IPS-18c (cell line): ENCODE data around the gene SUN1.
"Not testable (repeated sequence)": the region's sequence is repeated elsewhere in the genome, so short reads cannot be mapped to it uniquely, and the experiment has no call there.

ENCODE experiments used
- H3K4me3 ChIP-seq: 2 replicates; pipeline ENCODE4 v1.7.0; 2013; ENCODE audit warnings: low read depth, mild to moderate bottlenecking, low read length, moderate library complexity; ENCODE audit not compliant: insufficient read depth
- H3K9me3 ChIP-seq: one replicate; pipeline ENCODE4 v1.6.1; 2013; ENCODE audit warnings: mild to moderate bottlenecking, low read length, moderate library complexity; ENCODE audit not compliant: control insufficient read depth, insufficient read depth

Gene SUN1

GRCh38 chr7:862157-862556 lies 29.9 kb downstream of the SUN1 start:
- H3K4me3 ChIP-seq: no peak overlapping the region

GRCh38 chr7:863106-863505 lies 30.8 kb downstream of the SUN1 start:
- no peak overlapping the region for H3K4me3 ChIP-seq

More at GRCh38 chr7:862157-862556, 29.9 kb downstream of the SUN1 start:
- no peaks in the 10 kb centered on the region for H3K9me3 ChIP-seq

GRCh38 chr7:865921-866320 lies 33.6 kb downstream of the SUN1 start:
- H3K9me3 ChIP-seq: no peaks in the 10 kb centered on the region
- no peak overlapping the region for H3K4me3 ChIP-seq

More at GRCh38 chr7:863106-863505, 30.8 kb downstream of the SUN1 start:
- H3K9me3 ChIP-seq: no peaks in the 10 kb centered on the region

DNA sequence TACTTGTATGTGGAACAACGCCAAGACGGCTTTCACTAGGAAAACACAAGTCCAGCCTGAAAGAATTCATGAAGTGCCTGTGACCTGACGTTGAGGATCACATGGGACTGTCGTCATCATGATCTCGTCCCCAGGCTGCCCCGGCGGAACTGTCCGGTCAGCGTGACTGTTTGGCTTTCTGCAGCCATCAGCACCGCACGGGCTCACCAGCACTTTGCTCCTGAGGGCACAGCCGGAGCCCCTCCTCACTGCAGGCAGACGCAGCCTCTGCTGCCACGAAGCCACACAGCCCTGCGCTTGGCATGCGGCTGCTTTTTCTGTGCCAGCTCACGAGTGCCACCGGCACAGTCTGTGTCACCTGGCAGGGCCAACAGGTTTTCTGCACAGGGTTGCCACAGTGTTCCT lies 34.7 kb downstream of the SUN1 start:
- Histone ChIP-seq H3K4me3 (no peak overlapping the region), H3K9me3 (no peaks in the 10 kb centered on the region)

GRCh38 chr7:867406-868188 lies 35.3 kb downstream of the SUN1 start:
- H3K4me3 ChIP-seq: no peak overlapping the region
- no peaks in the 10 kb centered on the region for H3K9me3 ChIP-seq

DNA sequence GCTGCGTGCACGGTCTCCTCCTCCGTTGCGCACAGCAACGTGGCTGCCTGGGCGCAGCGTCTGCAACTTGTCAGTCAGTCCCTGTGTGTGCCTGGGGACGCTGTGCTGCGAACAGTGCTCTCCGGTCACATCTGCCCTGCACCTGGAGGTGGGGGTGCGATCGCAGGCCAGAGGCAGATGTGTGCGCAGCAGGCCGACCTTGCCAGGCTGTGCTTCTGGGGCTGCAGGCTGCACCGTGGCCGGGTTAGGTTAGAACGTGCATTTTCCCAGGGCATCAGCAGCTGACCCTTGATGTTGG lies 35.9 kb downstream of the SUN1 start:
- H3K9me3 ChIP-seq: no peaks in the 10 kb centered on the region
- H3K4me3 ChIP-seq: no peak overlapping the region

DNA sequence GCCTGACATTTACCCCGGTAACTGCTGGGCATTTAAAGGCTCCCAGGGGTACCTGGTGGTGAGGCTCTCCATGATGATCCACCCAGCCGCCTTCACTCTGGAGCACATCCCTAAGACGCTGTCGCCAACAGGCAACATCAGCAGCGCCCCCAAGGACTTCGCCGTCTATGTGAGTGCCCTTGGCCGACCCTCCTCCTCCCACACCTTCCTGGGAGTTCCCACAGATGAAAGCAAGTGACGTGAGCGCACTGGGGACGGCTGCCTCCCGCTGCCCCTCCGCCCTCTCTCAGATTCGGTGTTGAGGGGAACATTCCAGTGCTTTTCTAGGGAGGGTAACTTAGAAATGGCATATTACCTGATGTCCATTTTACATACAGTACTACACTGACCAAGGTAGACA lies 37.1 kb downstream of the SUN1 start:
- no peak overlapping the region for H3K4me3 ChIP-seq
- H3K9me3 ChIP-seq: no peaks in the 10 kb centered on the region

DNA sequence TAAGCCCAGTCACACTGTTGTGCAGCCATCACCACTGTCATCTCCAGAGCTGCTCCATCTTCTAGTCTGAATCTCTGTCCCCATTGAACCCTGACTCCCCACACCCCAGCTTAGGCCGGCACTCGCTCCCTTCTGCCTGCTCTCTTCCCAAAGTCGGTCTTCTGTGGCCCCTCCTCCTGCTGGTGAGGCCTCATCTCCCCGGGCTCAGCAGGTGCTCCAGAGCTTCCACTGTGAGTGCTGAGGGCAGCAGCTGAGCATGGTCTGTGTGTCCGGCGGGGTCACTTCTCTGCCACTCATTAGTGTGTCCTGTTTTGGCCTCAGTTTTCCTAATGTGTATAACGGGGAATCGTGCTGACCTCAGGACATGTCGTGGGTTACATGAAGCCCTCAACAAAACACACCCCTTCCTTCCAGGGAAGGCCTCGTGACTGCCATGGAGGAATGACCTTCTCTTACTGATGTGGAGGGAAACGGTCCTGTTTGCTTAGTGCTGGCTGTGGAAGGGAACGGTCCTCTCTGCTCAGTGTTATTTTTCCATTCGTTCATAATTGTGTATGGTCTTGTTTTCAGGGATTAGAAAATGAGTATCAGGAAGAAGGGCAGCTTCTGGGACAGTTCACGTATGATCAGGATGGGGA lies 39.7 kb downstream of the SUN1 start:
- H3K9me3 ChIP-seq: no peaks in the 10 kb centered on the region
- no peak overlapping the region for H3K4me3 ChIP-seq

- H3K9me3 ChIP-seq, H3K4me3 ChIP-seq: not testable (repeated sequence)
Measured at GRCh38 chr7:872685-873084, 40.4 kb downstream of the SUN1 start.

DNA sequence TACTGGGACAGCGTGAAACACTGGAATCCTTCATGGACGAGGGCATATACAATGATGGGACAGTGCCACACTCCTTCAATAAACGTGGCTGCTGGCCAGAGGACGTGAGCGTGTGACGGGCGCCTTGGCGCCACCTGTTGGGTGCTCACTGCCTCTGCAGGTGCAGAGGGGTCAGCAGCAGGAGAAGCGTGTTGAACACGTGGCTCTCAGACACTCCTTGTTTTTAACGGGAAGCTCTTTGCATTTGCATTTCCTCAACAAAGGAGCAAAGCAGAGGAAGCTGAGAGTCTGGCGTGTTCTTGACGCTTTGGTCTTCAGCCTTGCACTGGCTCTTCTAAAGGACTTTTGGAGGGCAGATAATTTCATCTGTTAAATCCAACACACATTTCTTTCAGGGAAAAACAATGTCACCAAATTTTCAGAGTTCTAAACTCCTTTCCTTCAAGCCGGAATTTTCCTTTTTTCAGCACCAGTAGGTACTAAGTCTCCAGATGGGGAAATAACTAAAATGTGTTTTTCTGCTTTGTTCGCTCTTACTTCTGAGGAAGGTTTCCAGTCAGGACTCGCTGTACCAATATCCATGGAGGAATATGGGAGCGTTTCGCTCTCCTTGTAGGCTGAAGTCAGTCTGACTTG lies 41.2 kb downstream of the SUN1 start:
- Histone ChIP-seq H3K9me3 (no peaks in the 10 kb centered on the region), H3K4me3 (no peak overlapping the region)

- no peaks in the 10 kb centered on the region for H3K9me3 ChIP-seq
- H3K4me3 ChIP-seq: no peak overlapping the region
Measured at GRCh38 chr7:874031-874749, 41.9 kb downstream of the SUN1 start.

- no peak overlapping the region for H3K4me3 ChIP-seq
- H3K9me3 ChIP-seq: no peaks in the 10 kb centered on the region
Measured at GRCh38 chr7:875051-875450, 42.8 kb downstream of the SUN1 start.

GRCh38 chr7:875476-876076 lies 43.3 kb downstream of the SUN1 start:
- H3K4me3 ChIP-seq: no peak overlapping the region
- no peaks in the 10 kb centered on the region for H3K9me3 ChIP-seq

DNA sequence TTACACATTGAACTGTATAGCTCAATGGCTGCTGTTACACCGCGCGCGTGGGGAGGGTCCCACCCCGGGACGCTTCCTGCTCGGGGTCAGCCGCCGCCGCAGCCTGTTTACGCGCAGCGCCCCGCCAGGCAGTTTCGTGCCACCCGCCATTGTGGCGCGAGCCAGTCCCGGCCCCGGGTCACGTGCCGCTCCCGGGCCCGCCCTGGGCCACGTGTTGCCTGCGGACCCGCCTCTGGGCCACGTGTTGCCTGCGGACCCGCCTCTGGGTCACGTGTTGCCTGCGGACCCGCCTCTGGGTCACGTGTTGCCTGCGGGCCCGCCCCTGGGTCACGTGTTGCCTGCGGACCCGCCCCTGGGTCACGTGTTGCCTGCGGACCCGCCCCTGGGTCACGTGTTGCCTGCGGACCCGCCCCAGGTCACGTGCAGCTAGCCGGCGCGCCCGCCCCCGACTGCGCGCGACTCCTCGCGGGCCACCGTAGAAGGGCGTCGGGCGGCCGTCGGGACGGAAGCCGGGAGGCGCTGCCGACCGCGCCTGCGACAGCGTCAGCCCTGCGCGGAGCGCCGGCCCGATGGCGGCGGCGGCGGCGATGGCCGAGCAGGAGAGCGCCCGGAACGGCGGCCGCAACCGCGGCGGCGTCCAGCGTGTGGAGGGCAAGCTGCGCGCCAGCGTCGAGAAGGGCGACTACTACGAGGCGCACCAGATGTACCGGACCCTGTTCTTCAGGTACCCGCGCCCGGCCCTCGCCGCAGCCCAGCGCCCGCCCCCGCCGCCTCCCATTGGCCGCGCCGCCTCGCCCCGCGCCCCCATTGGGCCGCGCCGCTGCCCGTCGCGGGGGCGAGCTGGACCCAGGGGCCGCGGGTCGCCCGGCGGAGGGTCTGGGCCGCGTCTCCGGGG lies 44.0 kb downstream of the SUN1 start, which contains the start of gene GET4:
GET4 (plus strand) TSS at position 478 of the 895 bp plus-strand sequence; CDS start at position 570, 92 bp downstream.
- Histone ChIP-seq H3K4me3 (peak within 1 kb of the TSS; percentile 93), H3K9me3 (no peaks in the 10 kb centered on the region)

GRCh38 chr7:876972-877311 lies 44.7 kb downstream of the SUN1 start:
- H3K9me3 ChIP-seq: no peaks in the 10 kb centered on the region
- peak overlapping the region; percentile 93 for H3K4me3 ChIP-seq

GRCh38 chr7:877312-878232 lies 45.3 kb downstream of the SUN1 start:
- H3K4me3 ChIP-seq: peak overlapping the region; percentile 93
- H3K9me3 ChIP-seq: no peaks in the 10 kb centered on the region
